NCI-H2227 treated with DMSO at 0.1 percent for 48 hours (cell line): ENCODE results near the gene PYGL.
"Not testable (repeated sequence)": the region's sequence is repeated elsewhere in the genome, so short reads cannot be mapped to it uniquely, and the experiment has no call there.

Experiments
- DNase-seq: peaks from one replicate; lab custom pipeline; 2025; lab: John Stamatoyannopoulos, UW

Gene PYGL

DNA sequence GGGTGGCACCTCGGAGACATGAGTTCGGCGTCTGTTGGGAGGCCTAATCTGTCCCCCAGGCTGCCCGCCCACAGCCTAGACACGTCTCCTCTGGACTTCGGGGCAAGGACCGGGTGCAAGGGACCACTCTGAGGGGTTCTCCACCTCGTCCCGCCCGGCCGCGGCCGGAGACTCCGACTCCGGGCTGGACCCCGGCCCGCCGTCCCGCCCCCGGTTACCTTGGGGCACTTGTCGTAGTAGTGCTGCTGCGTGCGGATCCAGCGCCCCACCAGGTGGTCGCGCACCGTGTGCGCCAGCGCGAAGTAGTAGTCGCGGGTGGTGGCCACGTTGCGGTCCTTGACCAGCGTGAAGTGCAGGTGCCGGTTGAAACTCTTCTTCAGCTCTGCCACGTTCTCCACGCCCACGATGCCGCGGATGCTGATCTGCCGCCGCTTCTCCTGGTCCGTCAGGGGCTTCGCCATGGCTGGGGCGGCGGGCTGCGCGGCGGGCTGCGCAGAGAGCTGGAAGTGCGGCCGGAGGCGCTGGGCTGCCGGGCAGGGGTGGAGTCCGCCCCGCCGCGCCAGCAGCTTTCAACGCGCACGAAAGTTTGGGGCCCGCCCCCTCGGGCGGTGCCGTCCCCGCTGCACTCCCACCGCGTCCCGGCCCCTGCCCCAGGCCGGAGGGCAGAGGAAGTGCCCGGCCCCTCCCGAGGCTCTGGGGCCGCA is at the start of gene PYGL:
Gene PYGL (minus strand): TSS at position 541 of the 704 bp plus-strand sequence. CDS start 80 bp downstream, at position 461.
- DNase-seq, result peak; percentile 55

DNA sequence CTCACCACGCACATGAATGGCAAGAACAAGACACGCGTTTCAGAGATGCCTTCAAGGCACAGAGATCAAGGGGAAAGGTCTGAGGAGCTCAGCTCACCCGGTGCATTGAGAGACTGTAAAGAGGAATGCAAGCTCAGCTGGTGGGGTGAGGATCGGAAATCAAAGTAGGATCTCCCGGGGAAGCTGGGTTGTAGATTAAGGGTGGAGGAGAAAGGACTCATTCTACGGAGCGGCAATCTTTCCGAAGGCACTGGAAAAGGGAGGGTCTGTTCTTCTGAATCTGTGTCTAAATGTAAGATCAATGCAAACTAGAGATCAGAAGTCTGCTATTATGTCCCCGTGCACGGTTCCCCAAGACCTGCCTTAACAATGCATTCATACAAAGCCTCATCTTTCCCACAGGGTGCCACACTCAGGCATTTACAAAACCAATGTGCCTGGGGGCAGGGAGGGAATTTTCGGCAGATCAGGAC is 41.6 kb upstream of the PYGL start:
- DNase-seq, result no peak

DNA sequence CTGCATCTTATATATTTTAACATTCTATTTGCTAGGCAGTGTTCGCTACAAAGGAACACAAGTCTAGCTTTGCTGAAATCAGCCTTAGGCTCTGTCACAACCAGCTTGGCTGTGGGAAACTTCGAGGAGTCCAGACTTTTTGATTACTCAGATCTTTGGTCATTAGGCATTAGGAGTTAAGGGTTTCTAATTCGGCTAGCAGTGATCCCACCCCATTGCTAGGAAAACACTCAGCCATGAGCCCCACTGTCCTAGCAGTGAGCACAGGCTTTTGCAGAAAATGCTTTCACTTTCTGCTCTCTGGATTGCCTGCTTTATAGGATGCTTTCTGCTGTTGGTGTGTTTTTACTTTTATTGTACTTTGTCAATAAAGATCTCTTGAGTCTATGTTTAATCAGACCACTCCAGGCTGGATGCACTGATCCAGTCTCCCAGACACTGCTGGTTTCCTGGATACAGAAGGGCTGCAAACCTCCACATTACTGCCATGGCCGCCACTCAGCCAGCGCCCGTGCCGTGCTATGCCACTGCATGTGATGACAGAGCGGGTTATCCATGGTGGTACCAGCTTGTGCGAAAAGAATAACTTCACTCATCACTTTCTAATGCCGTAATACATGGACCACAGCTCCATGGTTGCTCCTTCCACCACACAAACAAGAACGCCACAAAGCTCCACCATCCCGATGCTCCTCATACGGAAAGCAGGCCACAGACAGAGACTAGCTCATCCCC is 41.0 kb upstream of the PYGL start:
- DNase-seq, result no peak

DNA sequence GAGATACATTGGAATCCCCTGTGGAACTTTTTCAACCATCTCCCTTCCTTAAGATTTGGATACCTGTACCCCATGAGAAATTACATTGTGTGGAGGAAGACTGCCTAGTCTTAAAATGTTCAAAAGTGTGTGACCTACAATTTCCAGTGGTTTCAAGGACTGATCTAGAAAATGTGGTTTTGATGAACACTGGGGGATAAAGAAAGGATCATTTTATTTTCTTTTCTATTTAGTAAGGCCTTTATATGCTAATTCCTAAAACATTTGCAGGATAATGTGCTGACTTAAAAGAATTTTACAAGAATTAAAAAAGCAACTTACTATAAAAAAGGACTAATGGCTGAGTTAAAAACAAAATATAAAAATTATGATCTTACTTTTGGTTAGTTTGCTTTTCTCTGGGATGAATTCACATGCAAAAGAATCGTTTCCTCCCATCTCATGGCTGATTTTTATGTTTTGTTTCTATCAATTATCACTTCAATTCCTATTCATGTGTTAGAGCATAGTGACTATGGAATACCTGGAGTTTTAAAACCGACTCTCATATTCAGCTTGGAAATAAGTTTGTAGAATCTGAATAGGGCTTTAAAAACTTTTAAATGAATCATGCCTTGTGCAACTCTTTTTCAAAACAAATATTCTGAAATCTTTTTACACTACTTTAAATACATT is 39.9 kb upstream of the PYGL start:
- DNase-seq, result no peak

DNA sequence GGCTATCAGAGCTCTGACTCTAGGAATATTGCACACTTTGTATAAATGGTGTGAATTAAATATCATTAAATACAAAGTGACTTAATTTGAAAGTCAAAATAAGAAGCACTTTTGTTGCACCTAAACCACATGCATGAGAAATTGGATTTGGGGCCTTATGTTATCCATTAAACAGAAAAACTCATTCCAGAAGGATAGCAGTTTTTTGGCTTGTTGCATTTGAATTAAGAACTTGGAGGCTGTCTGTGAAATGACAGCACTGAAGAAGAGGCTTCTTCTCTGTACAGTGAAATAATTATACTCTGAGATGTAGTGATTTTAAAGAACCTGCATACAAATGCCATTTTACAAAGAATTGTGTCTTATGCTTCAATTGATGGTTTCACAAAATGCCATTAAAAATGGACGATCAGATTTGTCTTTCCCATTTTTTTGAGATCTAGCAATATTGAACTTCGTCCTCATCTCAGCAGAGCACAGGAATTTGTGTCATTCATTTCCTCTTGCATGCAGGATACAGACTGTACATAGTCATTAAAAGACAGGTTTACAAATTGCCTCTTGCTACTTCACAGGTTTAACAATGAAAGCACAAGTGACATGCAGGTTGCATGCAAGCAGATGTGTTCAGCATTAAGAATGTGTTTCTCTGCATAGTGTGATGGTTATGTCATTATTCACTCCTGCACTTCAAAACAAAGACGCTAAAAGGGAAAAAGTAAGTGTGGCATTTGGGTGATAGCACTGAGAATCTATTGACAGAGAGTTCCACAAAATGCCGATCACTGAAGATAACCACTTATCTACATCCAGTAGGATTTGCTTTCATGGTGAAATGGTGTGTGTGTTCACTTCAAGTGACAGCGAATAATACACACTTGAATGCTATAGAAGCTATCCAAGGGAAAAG is 35.9 kb upstream of the PYGL start:
- DNase-seq, result peak; percentile 4

DNA sequence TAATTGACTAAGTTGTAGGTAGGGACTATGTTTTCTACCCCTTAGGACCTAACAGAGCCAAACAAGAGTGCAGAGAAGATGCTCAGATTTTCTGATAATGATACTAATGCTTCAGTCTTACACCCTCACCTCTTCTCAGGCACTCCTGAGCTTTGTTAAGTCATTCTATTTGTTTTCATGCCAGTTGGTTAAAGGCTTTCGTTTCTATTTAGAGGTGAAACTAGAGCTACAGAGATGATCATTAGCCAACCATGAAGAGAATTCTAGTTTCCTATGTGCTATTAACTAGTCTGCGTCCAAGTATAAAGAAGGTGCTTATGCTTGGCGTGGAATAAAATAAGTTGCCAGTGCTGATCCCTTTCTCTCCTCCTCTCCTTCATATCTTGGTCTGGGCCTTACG is 34.6 kb upstream of the PYGL start:
- DNase-seq, result no peak

GRCh38 chr14:50978529-50978871 is 34.2 kb upstream of the PYGL start:
- no peak for DNase-seq

DNA sequence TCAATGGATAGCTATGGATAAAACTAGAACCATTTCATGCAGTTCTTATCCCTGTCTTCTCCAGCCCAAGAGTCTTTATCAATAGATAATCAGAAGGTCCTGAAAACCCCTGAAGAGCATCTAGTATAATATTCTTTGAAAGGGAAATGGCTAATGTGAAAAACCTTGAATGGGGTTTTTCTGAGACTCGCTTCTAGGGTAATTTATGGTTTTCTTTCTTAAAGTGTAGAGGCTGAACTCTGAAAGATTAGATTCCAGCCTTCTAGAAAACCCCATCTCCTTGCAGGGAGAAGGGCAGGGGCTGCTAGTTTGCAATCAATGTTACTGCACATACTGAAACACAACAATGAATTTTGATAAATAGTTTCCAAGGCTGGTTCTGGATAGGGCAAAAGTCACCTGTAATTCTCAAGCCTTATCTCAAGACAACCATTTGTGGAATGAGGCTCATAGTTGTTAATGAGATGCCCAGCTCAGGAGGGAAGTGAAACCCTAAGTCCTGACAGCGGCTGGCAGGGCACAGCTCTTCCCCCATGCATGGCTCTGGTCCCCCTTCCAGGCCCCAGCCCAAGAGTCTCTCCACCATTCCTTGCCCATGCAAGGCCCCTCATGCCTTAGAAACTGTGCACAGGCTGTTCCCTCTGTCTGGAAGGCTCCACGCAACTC is 33.7 kb upstream of the PYGL start:
- DNase-seq, result no peak

DNA sequence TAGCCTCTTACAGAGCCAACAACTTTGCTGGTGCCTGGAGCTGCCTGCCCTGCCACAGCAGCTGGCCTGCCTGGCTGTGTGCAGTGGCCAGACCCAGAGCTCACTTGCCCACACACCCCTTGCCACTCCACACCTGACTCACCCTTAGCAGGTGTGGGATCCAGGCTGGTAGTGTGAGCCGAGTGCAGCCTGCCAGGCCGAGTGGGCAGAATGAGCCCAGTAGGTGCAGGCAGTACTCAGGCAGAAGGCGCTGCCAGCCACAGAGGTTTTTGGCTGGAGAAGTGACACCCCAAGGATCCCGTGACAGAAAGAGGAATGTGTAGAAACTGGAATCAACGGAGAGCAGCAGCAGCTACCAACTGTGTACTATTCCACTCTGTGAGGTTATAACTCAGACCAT is 29.8 kb upstream of the PYGL start:
- DNase-seq, result no peak

GRCh38 chr14:50972734-50973133 is 28.5 kb upstream of the PYGL start:
- DNase-seq, result no peak

DNA sequence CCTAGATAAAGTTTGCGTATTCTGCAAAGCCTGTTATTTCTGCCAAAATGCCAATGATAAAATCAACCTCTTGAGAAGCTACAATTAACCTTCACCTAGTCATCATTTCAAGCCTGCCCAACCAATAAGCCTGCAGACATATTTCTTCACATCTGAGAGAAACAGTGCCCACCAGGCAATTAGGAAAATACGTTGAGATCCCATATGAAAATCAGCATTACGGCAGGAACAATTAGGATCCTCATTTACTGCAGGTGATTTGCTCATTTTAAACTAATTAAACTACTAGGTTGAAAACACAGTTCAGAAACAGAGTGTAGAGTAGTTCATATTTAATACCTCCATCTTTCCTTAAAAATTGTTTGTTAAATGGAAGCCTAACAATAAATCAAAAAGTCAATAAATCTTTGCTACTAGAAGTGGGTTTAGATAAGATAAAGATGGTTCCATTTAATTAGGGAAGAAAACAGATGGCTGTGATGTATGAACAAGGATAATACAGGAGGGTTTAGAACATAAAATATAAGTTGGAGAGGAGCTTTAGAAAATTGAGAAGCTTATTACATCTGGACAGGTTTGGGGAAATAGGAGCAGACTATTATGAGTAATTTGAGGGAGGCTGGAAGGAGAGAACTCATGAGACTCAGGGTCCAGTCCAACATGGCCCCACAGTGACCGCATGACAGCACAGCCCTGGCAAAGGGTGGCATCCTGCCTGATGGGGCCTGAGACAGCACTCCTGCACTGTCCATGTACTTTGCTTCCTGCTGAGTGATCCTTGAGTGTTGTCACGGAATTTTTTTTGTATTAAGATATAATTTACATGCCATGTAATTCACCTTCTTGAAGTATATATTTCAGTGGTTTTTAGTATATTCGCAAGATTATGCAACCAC is 26.9 kb upstream of the PYGL start:
- DNase-seq, result peak; percentile 53

- DNase-seq, result no peak
Measured at GRCh38 chr14:50967790-50968189, 23.5 kb upstream of the PYGL start.

DNA sequence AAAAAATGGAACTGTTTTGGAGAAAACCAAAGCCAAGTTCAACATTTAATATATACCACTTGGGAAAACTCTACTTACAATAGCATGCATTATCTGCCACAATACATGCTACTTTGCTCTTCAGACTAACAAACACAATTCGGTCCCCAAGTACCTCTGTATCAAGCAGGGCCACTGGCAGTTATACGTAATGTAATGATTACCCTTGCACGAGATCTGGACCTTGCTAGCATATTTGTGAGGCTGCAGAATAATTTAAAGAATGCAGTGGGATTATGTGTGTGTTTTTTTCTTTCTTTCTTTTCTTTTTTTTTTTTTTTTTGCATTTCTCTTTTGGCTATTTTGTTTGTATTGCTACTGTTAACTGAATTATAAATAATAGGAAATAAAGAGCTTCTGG is 22.8 kb upstream of the PYGL start:
- no peak for DNase-seq

DNA sequence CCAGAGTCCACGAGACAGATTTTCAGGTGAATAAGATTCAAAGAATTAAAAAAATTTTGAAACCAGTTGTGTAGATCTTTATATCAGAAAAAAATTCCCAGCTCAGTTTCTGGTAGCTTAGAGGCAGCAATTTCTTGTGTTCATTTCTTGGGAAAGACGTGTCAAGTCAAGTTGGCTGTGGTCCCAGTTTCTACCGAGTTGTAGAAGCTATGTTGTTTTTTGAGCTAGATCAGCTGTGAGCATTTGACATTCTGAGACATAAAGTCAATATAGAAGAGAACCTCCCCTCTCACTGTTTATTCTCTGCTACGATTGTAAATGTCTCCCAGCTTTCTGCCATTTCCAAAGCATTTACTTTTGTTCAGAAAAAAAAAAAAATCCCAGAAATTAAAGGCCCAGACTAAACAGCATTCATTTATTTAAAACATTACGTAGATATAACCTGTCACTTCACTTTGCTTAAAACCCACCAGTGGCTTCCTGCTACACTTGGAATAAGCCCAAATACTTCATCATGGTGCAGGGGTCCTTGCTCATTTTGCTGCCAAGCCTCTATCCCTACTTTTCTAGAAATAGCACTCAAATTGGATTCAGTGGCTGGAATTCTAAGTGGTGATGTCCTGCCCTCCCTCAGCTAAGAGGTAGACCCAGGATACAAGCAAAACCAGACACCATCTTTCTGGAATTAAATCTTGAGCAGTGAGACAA is 20.6 kb upstream of the PYGL start:
- peak; percentile 55 for DNase-seq

DNA sequence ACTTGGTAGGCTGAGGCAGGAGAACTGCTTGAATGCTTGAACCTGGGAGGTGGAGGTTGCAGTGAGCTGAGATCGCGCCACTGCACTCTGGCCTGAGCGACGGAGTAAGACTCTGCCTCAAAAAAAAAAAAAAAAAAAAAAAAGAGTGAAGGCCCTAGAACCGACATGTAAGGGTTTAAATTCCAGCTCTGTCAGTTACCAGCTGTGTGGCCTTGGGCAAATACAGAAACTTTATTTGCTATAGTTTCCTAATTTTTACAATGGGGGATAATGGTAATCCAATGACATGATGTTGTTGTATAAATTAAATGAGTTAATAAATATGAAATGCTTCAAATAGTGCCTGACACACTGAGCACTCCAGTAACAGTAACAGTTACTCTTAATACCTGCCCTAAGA is 19.6 kb upstream of the PYGL start:
- DNase-seq, result no peak

DNA sequence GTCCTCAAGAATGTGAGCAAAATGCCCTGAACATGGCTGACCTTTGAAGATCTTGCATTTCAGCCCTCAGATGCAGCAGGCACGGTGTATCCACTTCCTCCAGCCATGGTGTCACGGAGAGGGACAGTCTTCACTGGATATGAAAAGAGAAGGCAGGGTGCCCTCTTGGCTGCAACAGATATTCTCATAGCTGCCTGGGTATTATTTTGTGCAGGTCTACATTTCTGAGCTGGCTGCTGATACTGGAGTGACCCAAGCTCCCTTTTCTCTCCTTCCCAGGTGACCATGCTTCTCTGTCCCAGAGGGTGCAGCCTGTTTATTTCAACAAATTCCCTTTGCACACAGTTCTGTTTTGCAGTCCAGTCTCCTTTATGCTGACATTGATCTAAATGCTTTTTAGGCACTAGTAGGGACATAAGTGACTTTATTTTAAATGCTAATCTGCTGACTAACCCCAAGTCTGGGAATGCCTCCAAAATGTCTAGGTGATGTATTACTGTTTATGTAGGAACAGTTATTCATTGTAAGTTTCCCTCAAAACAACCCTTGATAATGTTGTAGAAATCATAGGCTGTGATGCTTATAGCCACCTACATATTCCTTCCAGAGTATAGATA is 17.4 kb upstream of the PYGL start:
- DNase-seq, result no peak

DNA sequence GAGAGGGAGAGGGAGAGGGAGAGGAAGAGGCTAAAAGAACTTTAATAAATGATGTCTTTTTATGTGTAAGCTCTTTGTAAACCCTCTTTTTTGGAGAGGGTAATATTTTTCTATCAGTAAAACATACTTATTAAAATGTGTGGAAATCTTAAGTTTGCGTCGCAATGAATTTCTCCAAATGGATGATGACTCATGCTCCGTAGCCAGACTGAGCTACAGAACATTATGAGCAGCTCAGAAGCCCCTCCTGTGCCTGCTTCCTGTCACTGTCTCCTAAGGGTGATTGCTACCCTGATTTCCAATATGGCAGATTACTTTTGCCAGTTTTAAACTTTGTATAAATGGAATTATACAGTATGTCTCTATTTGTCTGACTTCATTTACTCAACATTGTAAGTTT is 13.0 kb upstream of the PYGL start:
- no peak for DNase-seq

DNA sequence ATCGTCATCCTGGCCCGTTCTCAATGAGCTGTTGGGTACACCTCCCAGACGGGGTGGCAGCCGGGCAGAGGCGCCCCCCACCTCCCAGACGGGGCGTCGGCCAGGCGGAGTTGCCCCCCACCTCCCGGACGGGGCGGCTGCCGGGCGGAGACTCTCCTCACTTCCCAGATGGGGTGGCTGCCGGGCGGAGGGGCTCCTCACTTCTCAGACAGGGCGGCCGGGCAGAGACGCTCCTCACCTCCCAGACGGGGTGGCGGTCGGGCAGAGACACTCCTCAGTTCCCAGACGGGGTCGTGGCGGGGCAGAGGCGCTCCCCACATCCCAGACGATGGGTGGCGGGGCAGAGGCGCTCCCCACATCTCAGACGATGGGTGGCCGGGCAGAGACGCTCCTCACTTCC is 12.1 kb upstream of the PYGL start:
- not testable (repeated sequence) for DNase-seq

GRCh38 chr14:50955373-50956043 is 11.2 kb upstream of the PYGL start:
- DNase-seq, result no peak
